ENCODE results near the gene TRIM44. TPM values are rescaled to one million over a fixed set of nuclear protein-coding genes. Genes with fewer than 3 reads are reported as not detected.

TRIM44 gene
- total RNA-seq, 1 experiment from 2014 or later: 81.4 TPM

GRCh38 chr11:35727140-35727539 is 64.6 kb downstream of the TRIM44 start:
- ChIA-PET CTCF (no interaction called here), POLR2A (no interaction called here)
- TF ChIP-seq CTCF (IDR thresholded peaks at IDR 0.05; ENCODE audit: insufficient read depth in 1 of 2, low read depth in 1 of 2, low read length in 1 of 2, severe bottlenecking in 1 of 2, unreplicated experiment in 1 of 2): no peak
- peaks cover 10% of the 10 kb centered on the region for H3K9me3 Mint-ChIP-seq (ENCODE audit: unreplicated experiment)
- H3K4me3 Mint-ChIP-seq (ENCODE audit: unreplicated experiment): no peak overlapping the region
- no TSS peak for BruUV-seq (replicated peaks)
- H3K4me3 ChIP-seq (ENCODE audit: low read depth, low read length): no peak overlapping the region
- H3K4me1 Mint-ChIP-seq (ENCODE audit: low read depth, unreplicated experiment): peaks cover 4% of the 10 kb centered on the region
- H3K27me3 ChIP-seq (replicated peaks; ENCODE audit: control insufficient read depth, insufficient read depth, low read length): no peaks in the 10 kb centered on the region
- H3K27ac Mint-ChIP-seq (ENCODE audit: unreplicated experiment): no peak overlapping the region
- peaks cover 46% of the 10 kb centered on the region for H3K36me3 Mint-ChIP-seq (ENCODE audit: insufficient read depth, unreplicated experiment)
- H3K4me1 ChIP-seq: peaks cover 7% of the 10 kb centered on the region; the same call in 1 of the 2 replicates
- no peaks in the 10 kb centered on the region for H3K36me3 ChIP-seq (ENCODE audit: control insufficient read depth, insufficient read depth, low read length)
- H3K9me3 ChIP-seq: peaks cover 7% of the 10 kb centered on the region
- intact Hi-C loops (cut with micrococcal nuclease; ENCODE audit: unreplicated experiment): no loop called here
- H3K27me3 Mint-ChIP-seq (ENCODE audit: insufficient read depth, unreplicated experiment): no peaks in the 10 kb centered on the region
- DNase-seq: no peak

- Histone ChIP-seq H3K36me3 (ENCODE audit: control insufficient read depth, insufficient read depth, low read length) (peaks cover 2% of the 10 kb centered on the region; the same call in 1 of the 2 replicates), H3K4me1 (no peaks in the 10 kb centered on the region; the same call in none of the 2 replicates), H3K9me3 (peaks cover 7% of the 10 kb centered on the region), H3K4me3 (ENCODE audit: low read depth, low read length) (no peak overlapping the region), H3K27me3 (replicated peaks; ENCODE audit: control insufficient read depth, insufficient read depth, low read length) (no peaks in the 10 kb centered on the region)
- Mint-ChIP-seq H3K9me3 (ENCODE audit: unreplicated experiment) (peaks cover 10% of the 10 kb centered on the region), H3K27ac (ENCODE audit: unreplicated experiment) (no peak overlapping the region), H3K27me3 (ENCODE audit: insufficient read depth, unreplicated experiment) (no peaks in the 10 kb centered on the region), H3K36me3 (ENCODE audit: insufficient read depth, unreplicated experiment) (peaks cover 56% of the 10 kb centered on the region), H3K4me1 (ENCODE audit: low read depth, unreplicated experiment) (no peaks in the 10 kb centered on the region), H3K4me3 (ENCODE audit: unreplicated experiment) (no peak overlapping the region)
- ChIA-PET CTCF (interaction anchor here (0.6 kb wide), 1 partner anchor 18 kb away, joined by 4 read pairs; no protein-coding TSS in a partner anchor), POLR2A (no interaction called here)
- BruUV-seq (replicated peaks): no TSS peak
- intact Hi-C loops (cut with micrococcal nuclease; ENCODE audit: unreplicated experiment): no loop called here
- DNase-seq: no peak
- no peak for TF ChIP-seq CTCF (IDR thresholded peaks at IDR 0.05; ENCODE audit: insufficient read depth in 1 of 2, low read depth in 1 of 2, low read length in 1 of 2, severe bottlenecking in 1 of 2, unreplicated experiment in 1 of 2)
Observed at GRCh38 chr11:35730254-35730653, 67.7 kb downstream of the TRIM44 start.

- peaks cover 7% of the 10 kb centered on the region for H3K9me3 ChIP-seq
- no peak overlapping the region for H3K4me3 Mint-ChIP-seq (ENCODE audit: unreplicated experiment)
Observed at GRCh38 chr11:35734669-35735410, 72.3 kb downstream of the TRIM44 start.

More at GRCh38 chr11:35734669-35735410, 72.3 kb downstream of the TRIM44 start:
- POLR2A ChIA-PET: no interaction called here
- peaks cover 56% of the 10 kb centered on the region for H3K36me3 Mint-ChIP-seq (ENCODE audit: insufficient read depth, unreplicated experiment)
- Histone ChIP-seq H3K27me3 (replicated peaks; ENCODE audit: control insufficient read depth, insufficient read depth, low read length) (no peaks in the 10 kb centered on the region), H3K36me3 (ENCODE audit: control insufficient read depth, insufficient read depth, low read length) (peaks cover 2% of the 10 kb centered on the region; the same call in 1 of the 2 replicates), H3K4me1 (no peaks in the 10 kb centered on the region; the same call in none of the 2 replicates), H3K4me3 (ENCODE audit: low read depth, low read length) (no peak overlapping the region)
- BruUV-seq (replicated peaks): no TSS peak
- DNase-seq: no peak
- CTCF ChIA-PET: interaction anchor here (0.6 kb wide), 1 partner anchor 24 kb away, joined by 3 read pairs; no protein-coding TSS in a partner anchor
- no peaks in the 10 kb centered on the region for H3K4me1 Mint-ChIP-seq (ENCODE audit: low read depth, unreplicated experiment)
- H3K27ac Mint-ChIP-seq (ENCODE audit: unreplicated experiment): no peak overlapping the region
- TF ChIP-seq CTCF (IDR thresholded peaks at IDR 0.05; ENCODE audit: insufficient read depth in 1 of 2, low read depth in 1 of 2, low read length in 1 of 2, severe bottlenecking in 1 of 2, unreplicated experiment in 1 of 2): no peak
- no peaks in the 10 kb centered on the region for H3K27me3 Mint-ChIP-seq (ENCODE audit: insufficient read depth, unreplicated experiment)
- peaks cover 18% of the 10 kb centered on the region for H3K9me3 Mint-ChIP-seq (ENCODE audit: unreplicated experiment)
- intact Hi-C loops (cut with micrococcal nuclease; ENCODE audit: unreplicated experiment): no loop called here

All from Caco-2 (cell line).